HG03432 (cell line): ENCODE data around the gene COL23A1.

Source experiments
- ATAC-seq: cut with Tn5 transposase; IDR thresholded peaks from one replicate; pipeline ENCODE4 v1.9.1; 2021; ENCODE audit warnings: mild to moderate bottlenecking, moderate library complexity; ENCODE audit not compliant: unreplicated experiment

The COL23A1 gene

GRCh38 chr5:178439493-178440180 lies 150.6 kb downstream of the COL23A1 start:
- ATAC-seq: no peak

- no peak for ATAC-seq
Measured at GRCh38 chr5:178438796-178439195, 151.4 kb downstream of the COL23A1 start.

- ATAC-seq: no peak
Measured at GRCh38 chr5:178437386-178438075, 152.7 kb downstream of the COL23A1 start.

GRCh38 chr5:178436326-178436940 lies 153.8 kb downstream of the COL23A1 start:
- no peak for ATAC-seq

GRCh38 chr5:178435321-178436238 lies 154.6 kb downstream of the COL23A1 start:
- ATAC-seq: no peak

- no peak for ATAC-seq
Measured at GRCh38 chr5:178434851-178435250, 155.3 kb downstream of the COL23A1 start.

GRCh38 chr5:178434016-178434761 lies 156.0 kb downstream of the COL23A1 start:
- ATAC-seq: no peak

- ATAC-seq: no peak
Measured at GRCh38 chr5:178433273-178433775, 156.9 kb downstream of the COL23A1 start.

GRCh38 chr5:178432421-178433272 lies 157.5 kb downstream of the COL23A1 start:
- ATAC-seq: no peak

GRCh38 chr5:178431782-178432165 lies 158.4 kb downstream of the COL23A1 start:
- ATAC-seq: no peak

GRCh38 chr5:178431063-178431781 lies 159.0 kb downstream of the COL23A1 start:
- ATAC-seq: no peak

GRCh38 chr5:178430186-178431062 lies 159.8 kb downstream of the COL23A1 start:
- no peak for ATAC-seq

- no peak for ATAC-seq
Measured at GRCh38 chr5:178429491-178430185, 160.6 kb downstream of the COL23A1 start.

- no peak for ATAC-seq
Measured at GRCh38 chr5:178429156-178429468, 161.1 kb downstream of the COL23A1 start.

GRCh38 chr5:178428341-178429155 lies 161.6 kb downstream of the COL23A1 start:
- ATAC-seq: no peak

- ATAC-seq: no peak
Measured at GRCh38 chr5:178427576-178428197, 162.5 kb downstream of the COL23A1 start.
